ENCODE measurements around the gene ZFAND2B. TPM values are rescaled to one million over a fixed set of nuclear protein-coding genes. Genes with fewer than 3 reads are reported as not detected.

ZFAND2B gene
- polyA plus RNA-seq, 1 of the 3 experiments (the other 2 are of a cell fraction): 39.9 TPM

DNA sequence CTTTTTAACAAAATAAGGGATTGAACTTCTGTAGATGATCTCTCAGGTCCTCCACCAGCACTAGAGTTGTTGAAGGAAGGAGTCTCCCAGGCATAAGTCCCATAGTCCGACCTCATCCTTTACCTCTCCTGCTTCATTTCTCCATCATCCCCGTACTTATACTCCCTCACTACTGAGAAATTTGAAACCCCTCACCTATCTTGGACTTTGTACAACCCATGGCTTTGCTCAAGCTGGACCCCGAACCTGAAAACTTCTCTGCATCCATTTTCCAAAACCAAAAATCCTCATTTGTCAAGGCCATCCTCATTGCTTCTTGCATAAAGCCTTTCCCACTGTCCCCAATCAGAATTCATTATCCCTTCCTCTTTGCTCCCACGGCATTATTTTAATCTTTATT is 45.5 kb upstream of the ZFAND2B start:
- no peaks in the 10 kb centered on the region for H4K20me1 ChIP-seq (ENCODE audit: insufficient read depth)
- peaks cover 12% of the 10 kb centered on the region for H3F3A ChIP-seq (replicated peaks; ENCODE audit: insufficient read depth)
- peaks cover 0 to 13% of the 10 kb centered on the region in 2 experiments for H3K36me3 ChIP-seq (replicated peaks in 1 of 2; ENCODE audit: control insufficient read depth in 1 of 2, insufficient read depth in 2 of 2, low read length in 1 of 2)
- no peaks in the 10 kb centered on the region for H3K9me2 ChIP-seq
- H3K9me3 ChIP-seq: no peaks in the 10 kb centered on the region
- peaks cover 0 to 11% of the 10 kb centered on the region in 2 experiments; a peak in 1 of 4 replicates for H3K4me1 ChIP-seq (ENCODE audit: control insufficient read depth in 1 of 2, insufficient read depth in 2 of 2, low read depth in 1 of 2, low read length in 1 of 2)
- ChIA-PET POLR2A (no interaction called here), CTCF (interaction anchor here (5.8 to 14.9 kb wide), 3 partner anchors 13 to 104 kb away, joined by 35 to 205 read pairs (median 104); partner anchors contain the start of genes CNPPD1, IHH and SLC23A3)
- peaks cover 2% of the 10 kb centered on the region; the same call in 1 of the 2 replicates for H3K79me2 ChIP-seq (ENCODE audit: insufficient read depth)
- 71% methylated on average over 4 of the region's 4 CpGs for WGBS (ENCODE audit: low lambda C conversion rate)
- H3K4me3 ChIP-seq (ENCODE audit: low read depth in 2 of 2, low read length in 1 of 2): peak overlapping the region; percentile 69 to 75
- H3K9ac ChIP-seq: peak overlapping the region; percentile 81
- H3K27me3 ChIP-seq (ENCODE audit: insufficient read depth): no peaks in the 10 kb centered on the region
- H3K27ac ChIP-seq (ENCODE audit: low read depth in 2 of 2, low read length in 1 of 2): peak overlapping the region; percentile 90 to 99; a peak in 3 of 4 replicates
- peak overlapping the region; percentile 78; the same call in 1 of the 2 replicates for H2AFZ ChIP-seq (ENCODE audit: low read depth)
- DNase-seq: no peak
- no peak for TF ChIP-seq CHD2 (IDR thresholded peaks at IDR 0.05; ENCODE audit: low read length, partially characterized antibody)
- TF ChIP-seq, protein P1, sequence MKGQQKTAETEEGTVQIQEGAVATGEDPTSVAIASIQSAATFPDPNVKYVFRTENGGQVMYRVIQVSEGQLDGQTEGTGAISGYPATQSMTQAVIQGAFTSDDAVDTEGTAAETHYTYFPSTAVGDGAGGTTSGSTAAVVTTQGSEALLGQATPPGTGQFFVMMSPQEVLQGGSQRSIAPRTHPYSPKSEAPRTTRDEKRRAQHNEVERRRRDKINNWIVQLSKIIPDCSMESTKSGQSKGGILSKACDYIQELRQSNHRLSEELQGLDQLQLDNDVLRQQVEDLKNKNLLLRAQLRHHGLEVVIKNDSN (IDR thresholded peaks at IDR 0.05; ENCODE audit: borderline replicate concordance, low read depth): no peak
- no peak for TF ChIP-seq ELF1 (IDR thresholded peaks at IDR 0.05)
- no peak for TF ChIP-seq SMC3 (IDR thresholded peaks at IDR 0.05; ENCODE audit: low read depth, low read length)
- TF ChIP-seq, protein P2, sequence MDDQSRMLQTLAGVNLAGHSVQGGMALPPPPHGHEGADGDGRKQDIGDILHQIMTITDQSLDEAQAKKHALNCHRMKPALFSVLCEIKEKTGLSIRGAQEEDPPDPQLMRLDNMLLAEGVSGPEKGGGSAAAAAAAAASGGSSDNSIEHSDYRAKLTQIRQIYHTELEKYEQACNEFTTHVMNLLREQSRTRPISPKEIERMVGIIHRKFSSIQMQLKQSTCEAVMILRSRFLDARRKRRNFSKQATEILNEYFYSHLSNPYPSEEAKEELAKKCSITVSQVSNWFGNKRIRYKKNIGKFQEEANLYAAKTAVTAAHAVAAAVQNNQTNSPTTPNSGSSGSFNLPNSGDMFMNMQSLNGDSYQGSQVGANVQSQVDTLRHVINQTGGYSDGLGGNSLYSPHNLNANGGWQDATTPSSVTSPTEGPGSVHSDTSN (IDR thresholded peaks at IDR 0.05): no peak
- TF ChIP-seq MXI1 (IDR thresholded peaks at IDR 0.05; ENCODE audit: low read depth, low read length): no peak
- TF ChIP-seq, protein P3, sequence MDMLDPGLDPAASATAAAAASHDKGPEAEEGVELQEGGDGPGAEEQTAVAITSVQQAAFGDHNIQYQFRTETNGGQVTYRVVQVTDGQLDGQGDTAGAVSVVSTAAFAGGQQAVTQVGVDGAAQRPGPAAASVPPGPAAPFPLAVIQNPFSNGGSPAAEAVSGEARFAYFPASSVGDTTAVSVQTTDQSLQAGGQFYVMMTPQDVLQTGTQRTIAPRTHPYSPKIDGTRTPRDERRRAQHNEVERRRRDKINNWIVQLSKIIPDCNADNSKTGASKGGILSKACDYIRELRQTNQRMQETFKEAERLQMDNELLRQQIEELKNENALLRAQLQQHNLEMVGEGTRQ (IDR thresholded peaks at IDR 0.05; ENCODE audit: borderline replicate concordance, low read depth, low read length): no peak
- TF ChIP-seq SIN3A (IDR thresholded peaks at IDR 0.05; ENCODE audit: borderline replicate concordance, low read depth, low read length): no peak
- H3K4me2 ChIP-seq: peak overlapping the region; percentile 97

DNA sequence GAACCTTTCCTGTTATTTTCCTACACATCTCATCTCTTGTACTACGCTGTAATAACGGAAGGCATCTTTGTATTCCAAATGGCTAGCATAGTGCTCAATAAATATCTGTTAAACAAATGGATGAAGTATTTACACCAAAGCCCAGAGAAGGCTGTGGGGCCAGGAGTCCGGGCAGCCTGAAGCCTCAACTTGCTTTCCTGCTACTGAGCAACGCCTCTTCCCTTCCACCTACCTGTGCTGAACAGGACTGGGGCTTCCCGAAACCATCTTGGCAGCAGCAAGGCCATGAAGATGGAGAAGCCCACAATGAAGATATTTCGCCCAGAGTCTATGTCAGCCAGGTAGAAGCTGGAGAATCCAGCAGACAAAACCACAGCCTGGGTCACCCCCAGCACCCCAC is 43.4 kb upstream of the ZFAND2B start:
- Histone ChIP-seq H3K4me3 (ENCODE audit: low read depth in 2 of 2, low read length in 1 of 2) (no peak overlapping the region), H4K20me1 (ENCODE audit: insufficient read depth) (no peaks in the 10 kb centered on the region), H3K27me3 (ENCODE audit: insufficient read depth) (no peaks in the 10 kb centered on the region), H3K9me3 (no peaks in the 10 kb centered on the region), H3K4me2 (no peak overlapping the region), H2AFZ (ENCODE audit: low read depth) (no peak overlapping the region), H3K79me2 (ENCODE audit: insufficient read depth) (no peaks in the 10 kb centered on the region; the same call in 1 of the 2 replicates), H3K9ac (no peak overlapping the region), H3K36me3 (replicated peaks in 1 of 2; ENCODE audit: control insufficient read depth in 1 of 2, insufficient read depth in 2 of 2, low read length in 1 of 2) (no peaks in the 10 kb centered on the region), H3F3A (replicated peaks; ENCODE audit: insufficient read depth) (peaks cover 10% of the 10 kb centered on the region), H3K27ac (ENCODE audit: low read depth in 2 of 2, low read length in 1 of 2) (no peak overlapping the region), H3K4me1 (ENCODE audit: control insufficient read depth in 1 of 2, insufficient read depth in 2 of 2, low read depth in 1 of 2, low read length in 1 of 2) (peaks cover 0 to 11% of the 10 kb centered on the region in 2 experiments; a peak in 1 of 4 replicates), H3K9me2 (no peaks in the 10 kb centered on the region)
- CTCF ChIA-PET: interaction anchor here (0.8 to 7.7 kb wide), 3 partner anchors 8 to 132 kb away, joined by 4 to 104 read pairs (median 16); partner anchors contain the start of genes CNPPD1 and SLC23A3
- TF ChIP-seq, protein P2 (IDR thresholded peaks at IDR 0.05): no peak
- no peak for TF ChIP-seq RXRA (IDR thresholded peaks at IDR 0.05; ENCODE audit: borderline replicate concordance, low read depth)
- no peak for TF ChIP-seq MEF2A (IDR thresholded peaks at IDR 0.05; ENCODE audit: borderline replicate concordance, low read depth)
- TF ChIP-seq, protein P3 (IDR thresholded peaks at IDR 0.05; ENCODE audit: borderline replicate concordance, low read depth, low read length): no peak
- TF ChIP-seq, protein P4, sequence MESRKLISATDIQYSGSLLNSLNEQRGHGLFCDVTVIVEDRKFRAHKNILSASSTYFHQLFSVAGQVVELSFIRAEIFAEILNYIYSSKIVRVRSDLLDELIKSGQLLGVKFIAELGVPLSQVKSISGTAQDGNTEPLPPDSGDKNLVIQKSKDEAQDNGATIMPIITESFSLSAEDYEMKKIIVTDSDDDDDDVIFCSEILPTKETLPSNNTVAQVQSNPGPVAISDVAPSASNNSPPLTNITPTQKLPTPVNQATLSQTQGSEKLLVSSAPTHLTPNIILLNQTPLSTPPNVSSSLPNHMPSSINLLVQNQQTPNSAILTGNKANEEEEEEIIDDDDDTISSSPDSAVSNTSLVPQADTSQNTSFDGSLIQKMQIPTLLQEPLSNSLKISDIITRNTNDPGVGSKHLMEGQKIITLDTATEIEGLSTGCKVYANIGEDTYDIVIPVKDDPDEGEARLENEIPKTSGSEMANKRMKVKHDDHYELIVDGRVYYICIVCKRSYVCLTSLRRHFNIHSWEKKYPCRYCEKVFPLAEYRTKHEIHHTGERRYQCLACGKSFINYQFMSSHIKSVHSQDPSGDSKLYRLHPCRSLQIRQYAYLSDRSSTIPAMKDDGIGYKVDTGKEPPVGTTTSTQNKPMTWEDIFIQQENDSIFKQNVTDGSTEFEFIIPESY (IDR thresholded peaks at IDR 0.05; ENCODE audit: borderline replicate concordance, low read depth): no peak
- no peak for TF ChIP-seq RFX5 (IDR thresholded peaks at IDR 0.05; ENCODE audit: low read length)
- TF ChIP-seq RCOR1 (IDR thresholded peaks at IDR 0.05; ENCODE audit: low read length): no peak
- no peak for TF ChIP-seq CHD2 (IDR thresholded peaks at IDR 0.05; ENCODE audit: low read length, partially characterized antibody)
- no peak for TF ChIP-seq JUND (IDR thresholded peaks at IDR 0.05)
- TF ChIP-seq RAD21 (IDR thresholded peaks at IDR 0.05; ENCODE audit: low read length): no peak
- no peak for TF ChIP-seq GABPA (IDR thresholded peaks at IDR 0.05; ENCODE audit: low read depth)
- no peak for TF ChIP-seq EZH2phosphoT487 (IDR thresholded peaks at IDR 0.05; ENCODE audit: borderline replicate concordance, low read depth)
- TF ChIP-seq TCF12 (IDR thresholded peaks at IDR 0.05): no peak
- no peak for TF ChIP-seq NRF1 (IDR thresholded peaks at IDR 0.05; ENCODE audit: low read depth, low read length)
- TF ChIP-seq EP300 (IDR thresholded peaks at IDR 0.05; ENCODE audit: borderline replicate concordance in 1 of 2, low read depth in 1 of 2, low read length in 1 of 2): no peak
- 89% methylated on average over 6 of the region's 6 CpGs for WGBS (ENCODE audit: low lambda C conversion rate)
- DNase-seq: no peak
- POLR2A ChIA-PET: no interaction called here

Measured in SK-N-SH (cell line).